ENCODE results near the gene IRF6. TPM values are rescaled to one million over a fixed set of nuclear protein-coding genes. Genes with fewer than 3 reads are reported as not detected.

The IRF6 gene
- total RNA-seq (2022; extraction: Qiagen RNA extraction), result 0.13 to 0.30 TPM (median 0.15 TPM) in 5 replicates

GRCh38 chr1:209805875-209806760 lies at the start of gene IRF6:
Gene IRF6, minus strand, starts transcription at chr1:209806142. Its CDS starts 4,729 bp downstream, at chr1:209801413.

GRCh38 chr1:209827384-209828262 lies 21.7 kb upstream of the IRF6 start, which contains the start of gene UTP25:
Gene UTP25, plus strand, starts transcription at chr1:209827972. Its CDS starts 92 bp downstream, at chr1:209828064.

DNA sequence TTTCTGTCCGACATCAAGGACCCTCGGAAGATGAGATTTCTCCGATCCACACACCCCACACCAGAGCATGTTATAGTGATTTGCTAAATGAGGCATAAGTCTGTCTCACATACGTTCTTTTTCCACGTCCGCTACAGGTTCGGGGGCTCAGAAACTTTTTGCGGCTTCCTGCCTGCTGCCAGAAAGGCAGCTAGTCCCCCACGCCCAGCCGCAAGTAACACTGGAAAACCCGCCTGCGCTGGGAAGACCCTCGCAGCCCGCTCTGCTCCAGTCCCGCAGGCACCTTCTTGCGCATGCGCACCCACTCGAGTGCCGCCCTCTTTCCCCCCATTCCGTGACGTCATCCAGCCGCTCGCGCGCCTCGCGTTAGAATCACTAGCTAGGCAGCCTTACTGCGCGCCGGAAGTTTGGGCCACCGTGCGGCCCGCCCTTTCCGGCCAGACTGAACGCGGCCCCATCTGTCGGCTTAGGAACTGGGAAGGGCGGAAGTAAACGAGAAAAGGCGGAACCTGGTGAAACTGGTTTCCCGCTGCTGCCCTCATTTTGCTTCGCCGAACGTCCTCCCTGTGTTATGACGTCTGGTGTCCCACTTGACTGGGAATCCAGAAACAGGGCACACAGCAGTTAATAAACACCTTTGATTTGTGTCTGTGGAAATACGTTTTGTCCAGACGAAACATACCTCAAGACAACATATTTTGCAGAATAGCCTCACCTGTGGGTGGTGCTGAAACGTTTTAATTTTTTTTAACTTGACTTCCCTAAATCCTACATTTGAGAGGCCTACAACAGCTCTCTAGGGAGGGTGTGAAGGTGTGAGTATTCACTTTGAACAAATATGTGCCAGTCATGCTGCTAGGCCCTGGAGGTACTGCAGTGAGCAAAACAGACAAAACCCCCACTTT lies 21.4 kb downstream of the IRF6 start, which contains the start of gene C1orf74:
TSS of gene C1orf74 (minus strand) at position 295 of the 905 bp plus-strand sequence. CDS start 925 bp downstream, outside the sequence.

GRCh38 chr1:209755926-209756614 lies 49.9 kb downstream of the IRF6 start, which contains the start of gene TRAF3IP3:
Gene TRAF3IP3, plus strand, starts transcription at chr1:209756053. Its CDS starts 3,987 bp downstream, at chr1:209760040.

Other genes starting within 250 kb of the IRF6 start
- 0.22 to 0.60 TPM (median 0.35 TPM) in 5 replicates for gene CAMK1G, start 222.4 kb downstream of the IRF6 start, total RNA-seq (2022; extraction: Qiagen RNA extraction)
- 18.5 to 23.0 TPM (median 20.3 TPM) in 5 replicates for gene LAMB3, start 153.7 kb downstream of the IRF6 start, total RNA-seq (2022; extraction: Qiagen RNA extraction)
- gene G0S2, start 130.7 kb downstream of the IRF6 start, total RNA-seq (2022; extraction: Qiagen RNA extraction), result 3.3 to 4.0 TPM (median 3.4 TPM) in 5 replicates
- 0.33 to 0.60 TPM (median 0.38 TPM) in 5 replicates for gene HSD11B1, start 101.3 kb downstream of the IRF6 start, total RNA-seq (2022; extraction: Qiagen RNA extraction)
- gene TRAF3IP3, start 50.1 kb downstream of the IRF6 start, total RNA-seq (2022; extraction: Qiagen RNA extraction), result not detected in 5 replicates
- 1.1 to 1.6 TPM (median 1.5 TPM) in 5 replicates for gene C1orf74, start 21.6 kb downstream of the IRF6 start, total RNA-seq (2022; extraction: Qiagen RNA extraction)
- 9.7 to 11.8 TPM (median 10.5 TPM) in 5 replicates for gene UTP25, start 21.8 kb upstream of the IRF6 start, total RNA-seq (2022; extraction: Qiagen RNA extraction)
- 0.03 to 0.09 TPM (median 0.07 TPM) in 5 replicates for gene SYT14, start 132.1 kb upstream of the IRF6 start, total RNA-seq (2022; extraction: Qiagen RNA extraction)

All from A549 treated with AZD2906 at 1 μM for 4 hours (cell line).